Measurements from ENCODE around the gene TPR.

Gene TPR

DNA sequence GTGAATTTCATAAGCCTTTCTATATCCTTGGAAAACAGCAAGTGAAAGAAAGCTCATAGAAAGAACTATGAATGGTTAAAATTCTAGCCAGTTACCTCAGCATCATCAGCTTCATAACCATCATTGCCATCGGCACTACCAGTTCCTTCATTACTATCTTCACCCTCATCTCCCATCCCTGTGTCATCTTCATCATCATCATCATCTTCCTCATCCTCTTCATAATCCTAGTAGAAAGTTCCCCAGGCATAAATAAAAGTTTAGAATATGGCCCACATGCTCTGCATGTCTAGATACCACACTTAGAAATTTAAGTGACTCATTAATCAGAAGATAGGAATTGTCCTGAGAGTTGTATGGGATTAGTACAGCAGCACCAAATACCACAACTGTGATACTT, 49.0 kb downstream of the TPR start:
- DNase-seq: no peak

DNA sequence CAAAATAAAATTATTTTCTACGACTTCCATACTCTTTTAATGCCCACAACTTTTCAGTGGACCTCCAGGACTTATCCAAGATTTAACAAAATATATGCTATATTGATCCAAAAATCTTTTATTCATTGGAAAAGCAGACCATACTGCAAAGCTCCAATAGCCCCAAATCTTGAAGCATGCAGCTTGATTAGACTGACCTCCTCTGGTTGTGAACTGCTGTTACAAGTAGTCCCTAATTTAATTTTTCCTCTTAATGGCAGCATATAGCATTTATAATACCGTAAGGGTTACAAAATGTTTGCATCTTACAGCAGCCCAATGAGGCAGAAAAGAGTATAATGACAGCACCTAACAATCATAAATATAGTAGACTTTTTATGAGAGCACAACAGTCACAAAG, 49.8 kb downstream of the TPR start:
- peak; percentile 29 for DNase-seq

DNA sequence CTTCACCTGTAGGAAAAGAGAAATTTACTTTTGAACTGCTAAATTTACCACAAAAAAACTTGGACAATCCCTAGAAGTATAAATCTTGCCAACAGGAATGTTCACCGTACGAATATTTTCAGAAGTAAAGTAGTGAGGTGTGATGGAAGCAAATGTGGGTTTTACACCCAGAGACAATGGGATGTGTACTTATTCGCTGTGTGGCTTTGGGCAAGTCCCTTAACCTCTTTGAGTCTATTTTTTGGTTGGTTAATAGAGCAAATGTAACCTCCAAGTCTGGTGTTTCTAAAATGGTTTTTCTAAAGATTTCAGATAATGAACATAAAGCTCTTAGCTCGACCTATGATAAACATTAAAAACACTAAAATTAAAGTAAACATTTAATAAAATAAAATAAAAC, 51.2 kb downstream of the TPR start:
- DNase-seq: no peak

DNA sequence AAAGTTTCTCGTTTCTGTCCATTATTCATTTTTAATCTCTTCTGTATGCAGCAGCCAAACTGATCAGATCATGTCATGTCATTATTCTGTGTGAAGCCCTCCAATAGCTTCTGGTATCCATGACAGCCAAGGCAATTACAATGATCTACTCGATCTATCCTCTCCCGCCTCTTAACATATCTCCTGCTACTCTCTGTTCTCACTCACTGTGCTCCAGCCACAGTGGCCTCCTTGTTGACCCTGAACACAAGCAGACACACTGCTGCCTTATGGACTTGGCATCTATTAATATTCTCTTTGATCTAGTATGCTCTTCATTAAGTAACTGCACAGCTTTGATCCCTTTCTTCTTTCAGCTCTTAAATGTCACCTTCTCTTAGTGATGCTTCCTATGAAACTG, 59.5 kb downstream of the TPR start:
- DNase-seq: no peak

DNA sequence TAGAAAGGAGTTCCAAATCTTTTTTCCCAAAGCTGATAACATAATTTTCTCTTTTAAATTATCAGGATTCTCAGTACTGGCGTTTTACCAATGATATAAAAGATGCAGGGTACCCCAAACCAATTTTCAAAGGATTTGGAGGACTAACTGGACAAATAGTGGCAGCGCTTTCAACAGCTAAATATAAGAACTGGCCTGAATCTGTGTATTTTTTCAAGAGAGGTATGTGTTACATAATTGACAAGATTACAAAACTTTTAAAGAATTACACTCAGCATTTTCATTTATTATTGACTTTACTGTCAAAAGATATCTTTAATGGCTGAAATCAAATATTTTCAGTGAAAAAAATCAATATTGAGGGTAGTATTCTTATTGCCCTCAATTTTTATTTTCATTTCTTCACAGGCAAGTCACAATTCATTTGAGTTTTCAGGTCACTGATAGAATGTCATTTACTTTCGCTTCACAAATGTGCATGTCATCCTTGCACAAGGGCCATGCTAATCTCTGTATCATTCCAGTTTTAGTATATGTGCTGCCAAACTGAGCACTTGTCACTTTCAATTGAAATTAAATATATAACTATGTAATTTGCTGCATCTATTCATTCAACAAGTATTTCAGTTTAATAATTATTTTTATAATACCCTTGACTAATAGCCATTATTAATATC, 63.5 kb downstream of the TPR start:
- no peak for DNase-seq

DNA sequence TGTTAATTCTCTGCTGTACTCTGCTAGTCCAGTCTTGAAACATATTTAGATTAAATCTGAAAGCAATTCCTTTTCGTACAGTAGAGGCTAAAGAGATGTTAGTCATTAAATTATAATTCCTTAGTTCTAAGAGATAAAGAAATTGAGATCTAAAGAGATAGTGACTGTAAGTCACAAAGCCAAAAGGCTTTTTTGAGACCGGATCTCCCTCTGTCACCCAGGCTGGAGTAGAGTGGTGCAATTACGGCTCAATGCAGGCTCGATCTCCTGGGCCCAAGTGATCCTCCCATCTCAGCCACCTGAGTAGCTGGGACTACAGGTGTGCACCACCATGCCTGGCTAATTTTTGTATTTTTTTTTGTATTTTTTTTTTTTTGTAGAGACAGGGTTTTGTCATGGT, 64.7 kb downstream of the TPR start:
- DNase-seq: no peak

DNA sequence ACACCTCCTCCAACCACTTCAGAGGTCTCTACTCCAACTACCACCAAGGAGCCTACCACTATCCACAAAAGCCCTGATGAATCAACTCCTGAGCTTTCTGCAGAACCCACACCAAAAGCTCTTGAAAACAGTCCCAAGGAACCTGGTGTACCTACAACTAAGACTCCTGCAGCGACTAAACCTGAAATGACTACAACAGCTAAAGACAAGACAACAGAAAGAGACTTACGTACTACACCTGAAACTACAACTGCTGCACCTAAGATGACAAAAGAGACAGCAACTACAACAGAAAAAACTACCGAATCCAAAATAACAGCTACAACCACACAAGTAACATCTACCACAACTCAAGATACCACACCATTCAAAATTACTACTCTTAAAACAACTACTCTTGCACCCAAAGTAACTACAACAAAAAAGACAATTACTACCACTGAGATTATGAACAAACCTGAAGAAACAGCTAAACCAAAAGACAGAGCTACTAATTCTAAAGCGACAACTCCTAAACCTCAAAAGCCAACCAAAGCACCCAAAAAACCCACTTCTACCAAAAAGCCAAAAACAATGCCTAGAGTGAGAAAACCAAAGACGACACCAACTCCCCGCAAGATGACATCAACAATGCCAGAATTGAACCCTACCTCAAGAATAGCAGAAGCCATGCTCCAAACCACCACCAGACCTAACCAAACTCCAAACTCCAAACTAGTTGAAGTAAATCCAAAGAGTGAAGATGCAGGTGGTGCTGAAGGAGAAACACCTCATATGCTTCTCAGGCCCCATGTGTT, 66.6 kb downstream of the TPR start:
- DNase-seq: no peak

DNA sequence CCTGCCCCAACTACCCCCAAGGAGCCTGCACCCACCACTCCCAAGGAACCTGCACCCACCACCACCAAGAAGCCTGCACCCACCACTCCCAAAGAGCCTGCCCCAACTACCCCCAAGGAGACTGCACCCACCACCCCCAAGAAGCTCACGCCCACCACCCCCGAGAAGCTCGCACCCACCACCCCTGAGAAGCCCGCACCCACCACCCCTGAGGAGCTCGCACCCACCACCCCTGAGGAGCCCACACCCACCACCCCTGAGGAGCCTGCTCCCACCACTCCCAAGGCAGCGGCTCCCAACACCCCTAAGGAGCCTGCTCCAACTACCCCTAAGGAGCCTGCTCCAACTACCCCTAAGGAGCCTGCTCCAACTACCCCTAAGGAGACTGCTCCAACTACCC, 67.6 kb downstream of the TPR start:
- no peak for DNase-seq

DNA sequence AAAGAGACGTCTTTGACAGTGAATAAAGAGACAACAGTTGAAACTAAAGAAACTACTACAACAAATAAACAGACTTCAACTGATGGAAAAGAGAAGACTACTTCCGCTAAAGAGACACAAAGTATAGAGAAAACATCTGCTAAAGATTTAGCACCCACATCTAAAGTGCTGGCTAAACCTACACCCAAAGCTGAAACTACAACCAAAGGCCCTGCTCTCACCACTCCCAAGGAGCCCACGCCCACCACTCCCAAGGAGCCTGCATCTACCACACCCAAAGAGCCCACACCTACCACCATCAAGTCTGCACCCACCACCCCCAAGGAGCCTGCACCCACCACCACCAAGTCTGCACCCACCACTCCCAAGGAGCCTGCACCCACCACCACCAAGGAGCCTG, 68.5 kb downstream of the TPR start:
- no peak for DNase-seq

DNA sequence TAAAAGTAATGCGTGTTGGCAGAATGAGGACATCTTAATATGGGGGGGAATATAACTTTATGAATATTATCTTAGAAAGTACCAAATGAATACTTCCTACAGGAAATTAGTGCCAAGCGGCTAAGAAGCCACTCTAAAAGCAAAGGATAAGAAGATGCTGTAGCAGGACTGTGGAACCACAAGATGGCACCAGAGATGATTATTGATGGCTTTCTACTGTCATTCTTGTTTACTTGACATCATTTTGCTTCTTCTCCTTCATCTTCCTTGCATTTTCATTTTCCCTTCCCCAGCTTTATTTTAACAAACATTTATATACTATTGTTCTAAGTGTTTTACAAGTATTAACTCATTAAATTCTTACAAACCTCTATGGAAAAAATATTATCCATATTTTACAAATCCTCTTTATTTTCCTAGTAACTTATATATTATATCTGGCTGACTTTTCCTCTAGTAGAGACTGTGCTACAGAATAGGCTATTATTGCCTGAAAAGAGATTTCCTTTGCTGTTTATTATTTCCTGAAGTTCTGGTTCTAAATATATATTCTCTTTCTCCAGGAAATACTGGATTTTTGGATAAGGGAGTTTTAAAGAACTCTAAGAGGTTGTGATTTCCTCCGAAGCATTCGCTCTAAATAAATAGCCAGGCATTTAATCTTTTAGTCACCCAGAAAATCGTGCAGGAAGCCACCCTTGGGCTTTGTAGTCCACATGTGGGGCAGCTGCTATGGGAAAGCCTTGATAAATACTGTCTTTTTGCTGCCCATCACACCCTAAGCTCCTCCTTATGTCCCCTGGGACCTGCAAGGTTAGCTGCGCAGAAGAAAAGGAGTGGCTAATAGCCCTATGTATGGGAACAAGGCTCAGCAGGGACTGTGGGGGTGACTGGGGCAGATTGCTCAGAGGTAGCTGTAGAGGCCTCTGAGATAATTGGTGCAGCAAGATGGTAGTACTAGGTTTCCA, 69.8 kb downstream of the TPR start:
- DNase-seq: peak; percentile 62

DNA sequence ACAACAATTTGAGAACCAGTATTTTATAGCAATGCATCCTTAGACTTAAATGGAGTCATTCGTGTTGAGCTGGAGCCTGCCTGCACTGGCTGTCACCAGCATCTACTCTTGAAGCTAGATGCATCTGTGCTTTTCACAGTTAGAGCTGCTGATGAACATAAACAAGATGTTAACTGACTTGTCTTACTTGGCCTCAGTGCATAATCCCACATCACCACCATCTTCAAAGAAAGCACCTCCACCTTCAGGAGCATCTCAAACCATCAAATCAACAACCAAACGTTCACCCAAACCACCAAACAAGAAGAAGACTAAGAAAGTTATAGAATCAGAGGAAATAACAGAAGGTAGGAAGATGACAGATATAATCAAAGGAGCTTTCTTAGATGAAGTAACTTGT, 71.1 kb downstream of the TPR start:
- no peak for DNase-seq

DNA sequence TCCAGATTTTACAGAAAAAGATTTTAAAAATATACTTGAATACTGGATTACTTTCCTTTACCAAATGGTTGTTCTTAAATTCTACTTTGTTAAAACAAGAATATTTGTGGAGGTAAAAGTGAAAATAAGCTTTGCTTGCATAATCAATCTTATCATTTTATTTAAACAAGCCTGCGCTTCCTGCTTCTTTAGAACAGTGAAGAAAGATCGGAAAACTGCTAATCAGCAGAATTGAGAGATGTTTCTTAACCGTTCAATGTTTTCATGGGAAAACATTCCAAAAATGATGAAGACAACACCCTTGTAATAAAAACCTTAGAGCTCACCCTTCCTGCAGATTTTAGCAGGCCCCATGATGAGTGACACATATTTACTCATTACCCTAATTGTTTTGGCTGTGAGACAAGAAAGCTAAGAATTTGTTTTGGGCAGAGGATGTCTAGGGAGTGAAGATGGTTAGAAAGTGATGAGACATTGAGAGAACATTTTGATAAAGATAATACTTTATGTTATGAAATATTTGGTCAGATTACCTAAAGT, 72.6 kb downstream of the TPR start:
- no peak for DNase-seq

DNA sequence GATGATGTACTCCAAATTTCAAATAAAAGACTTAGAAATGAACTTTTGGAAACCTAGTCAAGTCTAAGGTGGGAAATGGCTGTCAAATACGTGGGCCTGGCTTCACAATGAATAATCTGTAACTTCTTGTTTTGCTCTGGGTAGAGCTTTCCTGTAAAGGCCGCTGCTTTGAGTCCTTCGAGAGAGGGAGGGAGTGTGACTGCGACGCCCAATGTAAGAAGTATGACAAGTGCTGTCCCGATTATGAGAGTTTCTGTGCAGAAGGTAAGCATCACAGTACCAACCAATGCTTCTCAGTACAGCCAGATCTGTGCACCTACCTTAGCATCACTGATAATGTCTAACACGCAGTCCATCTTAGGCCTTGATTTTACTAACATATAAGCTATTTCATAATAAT, 73.6 kb downstream of the TPR start:
- no peak for DNase-seq

DNA sequence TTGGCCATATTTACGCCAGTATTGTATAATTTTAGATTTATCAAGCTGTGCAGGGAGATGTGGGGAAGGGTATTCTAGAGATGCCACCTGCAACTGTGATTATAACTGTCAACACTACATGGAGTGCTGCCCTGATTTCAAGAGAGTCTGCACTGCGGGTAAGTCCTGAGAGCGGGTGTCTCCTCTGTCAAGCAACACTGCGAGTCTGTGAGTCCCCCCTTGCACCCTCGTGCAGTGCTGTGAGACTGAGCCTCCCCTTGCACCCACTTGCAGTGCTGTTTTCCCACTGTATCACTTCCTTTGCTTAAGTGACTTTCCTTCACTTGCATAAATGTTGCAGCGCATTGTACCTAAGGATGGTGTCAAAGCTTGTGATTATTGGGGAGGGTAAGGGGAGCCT, 75.0 kb downstream of the TPR start:
- DNase-seq: no peak

DNA sequence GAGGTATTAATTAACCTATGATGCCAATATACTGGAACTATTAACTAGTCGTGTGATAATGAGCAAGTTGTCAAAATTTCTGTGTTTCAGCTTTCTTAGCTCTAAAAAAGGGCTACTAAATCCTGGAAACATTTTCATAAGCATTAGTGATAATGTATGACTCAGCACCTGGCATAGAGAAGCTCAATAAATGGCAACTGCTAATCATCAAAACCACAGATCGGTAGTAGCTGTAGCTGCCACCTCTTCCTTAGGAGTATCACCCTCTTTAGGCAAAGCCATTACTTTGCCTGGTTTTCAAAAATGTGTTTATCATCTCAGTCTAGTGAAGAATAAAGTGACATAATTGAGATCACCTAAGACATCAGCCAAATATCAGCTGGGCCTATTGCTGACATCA, 75.5 kb downstream of the TPR start:
- DNase-seq: no peak

DNA sequence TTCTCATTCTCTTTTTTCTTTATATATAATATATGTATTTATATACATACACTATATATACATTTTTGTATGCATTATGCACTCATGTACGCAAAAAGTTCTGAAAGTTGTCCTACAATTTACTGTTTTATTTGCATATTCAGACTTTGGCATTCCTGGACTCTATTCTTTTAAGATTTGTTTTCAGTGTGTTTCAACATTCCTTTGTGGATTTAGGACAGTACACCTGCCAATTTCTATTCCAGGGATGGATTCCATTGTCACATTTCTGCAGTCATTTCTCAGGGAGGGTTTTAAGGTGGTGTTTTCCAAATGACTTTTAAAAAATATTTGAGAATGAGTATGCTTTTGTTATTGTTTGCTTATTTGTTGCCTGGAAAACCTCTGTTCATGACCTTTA, 76.2 kb downstream of the TPR start:
- no peak for DNase-seq

DNA sequence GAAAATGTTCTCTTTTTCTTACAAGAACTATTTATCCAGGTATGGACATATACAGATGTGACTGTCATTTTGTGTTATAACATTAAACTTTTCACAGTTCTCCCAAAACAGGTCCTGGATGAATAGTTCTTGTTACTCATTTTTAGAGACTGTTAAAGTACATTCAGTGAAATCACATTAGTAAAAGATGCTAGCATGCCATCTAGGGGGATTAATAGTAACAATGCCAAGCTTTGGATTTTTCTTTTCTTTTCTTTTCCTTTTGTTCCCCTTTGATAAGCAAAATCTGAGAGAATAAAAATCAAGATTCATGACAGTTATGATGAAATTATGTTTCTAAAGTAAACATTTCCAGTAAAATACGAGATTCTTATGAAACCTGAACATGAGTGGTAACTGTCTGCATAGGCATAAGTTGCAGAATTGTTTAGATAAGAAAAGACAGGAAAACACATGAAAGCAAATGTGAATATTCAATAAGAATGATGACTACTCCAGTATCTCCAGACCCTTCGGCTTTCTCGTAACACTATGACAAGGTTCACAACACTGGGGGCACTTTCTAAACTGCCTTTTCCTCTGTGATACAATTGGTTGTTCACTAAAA, 77.5 kb downstream of the TPR start:
- no peak for DNase-seq

DNA sequence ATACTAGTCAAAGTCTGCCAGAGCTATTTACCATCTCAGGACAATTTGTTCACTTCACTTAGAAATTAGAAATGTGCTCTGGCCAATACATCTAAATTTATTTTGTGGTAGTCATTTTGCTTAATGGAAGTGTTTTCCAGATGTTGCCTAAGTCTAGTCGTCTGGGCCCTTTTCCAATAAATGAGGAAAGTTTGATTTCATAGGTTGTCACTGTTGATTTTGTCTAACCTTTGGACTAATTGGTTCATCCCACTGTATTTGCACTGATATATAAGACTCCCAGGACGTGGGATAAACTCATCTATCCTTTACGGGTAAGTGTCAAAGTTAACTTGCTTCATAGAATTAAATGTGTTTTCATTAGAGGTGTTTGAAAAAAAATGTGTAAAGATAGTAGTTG, 79.1 kb downstream of the TPR start, which contains the start of gene PRG4:
Gene PRG4 (plus strand): TSS at position 300 of the 400 bp plus-strand sequence.
- DNase-seq: no peak

DNA sequence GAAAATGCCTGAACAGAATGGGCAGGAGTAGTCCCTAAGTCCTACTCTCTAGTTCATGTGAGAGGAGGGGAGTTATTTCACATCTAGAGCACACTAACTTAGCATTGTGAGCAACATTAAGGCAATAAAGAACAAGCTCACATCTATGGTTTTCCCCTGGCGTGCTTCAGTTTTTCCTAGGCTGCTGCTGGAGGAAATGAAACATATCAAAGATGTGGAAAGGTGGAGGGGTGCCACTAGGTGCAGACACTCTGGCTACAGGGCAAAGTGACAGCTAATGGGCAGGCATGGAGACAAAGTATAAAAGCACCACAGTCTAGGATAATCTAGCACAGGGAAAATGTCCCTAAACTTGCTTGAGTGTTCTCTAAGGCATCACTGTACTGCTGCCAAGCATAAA, 82.2 kb downstream of the TPR start:
- no peak for DNase-seq

DNA sequence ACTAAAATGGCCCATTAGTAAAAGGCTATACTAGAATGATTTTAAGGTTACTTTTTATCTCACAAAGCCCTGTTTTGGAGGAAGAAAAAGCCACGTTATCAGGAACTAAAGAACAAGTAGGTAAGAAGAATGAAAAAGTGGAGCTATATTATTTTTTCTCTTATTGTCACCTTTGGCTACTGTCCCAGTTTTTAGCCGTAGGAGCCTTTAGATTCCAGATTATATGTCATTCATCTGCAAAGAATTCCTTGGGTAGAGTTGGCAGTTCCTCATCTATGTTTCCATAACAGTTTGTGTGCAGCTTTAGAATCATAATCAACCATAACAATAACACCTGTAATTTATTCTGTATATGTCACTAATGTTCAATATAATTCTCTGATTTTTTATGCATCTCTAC, 83.8 kb downstream of the TPR start:
- no peak for DNase-seq

DNA sequence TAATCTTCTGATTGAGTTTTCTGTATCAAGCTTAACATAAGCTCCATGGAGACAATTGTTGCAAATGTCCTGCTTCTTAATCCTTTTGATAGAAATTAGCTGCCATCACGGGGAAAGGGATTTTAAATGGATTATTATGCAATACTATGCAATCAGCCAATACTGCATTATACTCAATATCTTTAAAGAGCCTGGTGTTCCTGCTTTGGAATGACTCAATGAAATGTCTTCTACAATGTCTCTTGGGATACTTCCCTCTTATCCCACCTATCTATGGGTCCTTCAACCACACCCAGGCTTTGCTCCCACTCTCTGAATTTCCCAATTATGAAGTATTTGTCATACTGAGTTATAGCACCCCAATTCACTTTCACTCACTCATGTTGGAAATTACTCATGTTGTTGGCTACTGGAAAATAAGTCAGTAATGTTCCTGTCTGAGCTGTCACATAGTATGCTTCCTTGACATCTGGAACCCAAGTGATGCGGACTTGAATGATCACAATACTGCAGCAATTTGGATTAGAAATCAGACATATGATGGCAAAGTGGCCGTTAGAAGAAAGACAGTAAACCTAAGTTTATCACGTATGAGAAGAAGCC, 85.0 kb downstream of the TPR start:
- no peak for DNase-seq

DNA sequence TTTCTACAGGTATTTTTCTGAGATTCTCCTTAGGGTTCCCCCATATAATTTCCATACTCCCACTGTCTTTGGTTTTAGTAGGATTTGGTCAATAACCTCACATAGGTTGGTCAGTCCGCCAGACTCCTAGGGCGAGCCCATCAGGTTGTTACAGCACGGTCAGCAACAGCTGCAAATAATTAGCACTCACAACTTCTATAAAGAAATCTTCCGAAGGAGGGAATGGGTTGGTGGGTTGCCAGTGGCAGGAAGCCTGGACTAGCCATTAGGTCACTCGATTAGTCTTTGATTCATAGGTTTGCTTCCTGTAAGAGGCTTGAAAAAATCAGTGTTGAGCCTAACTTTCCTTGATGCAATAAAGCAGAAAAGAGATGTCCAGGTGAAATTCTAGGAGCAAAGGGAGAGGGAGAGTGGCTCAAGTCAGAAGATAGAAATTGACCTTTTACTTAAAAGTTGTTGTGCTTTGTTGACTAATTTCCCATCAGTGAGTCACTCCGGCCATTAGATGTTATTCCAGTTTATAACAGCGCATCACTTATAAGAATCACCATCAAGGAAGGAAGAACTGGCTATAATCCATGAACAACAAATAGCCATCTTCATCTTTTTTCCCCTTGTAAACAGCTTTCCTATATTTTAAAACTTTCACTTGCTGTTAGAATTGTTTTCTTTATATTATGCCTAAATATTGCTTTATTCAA, 88.3 kb downstream of the TPR start:
- DNase-seq: no peak
